DOHH2 (cell line): ENCODE measurements around the gene PDE9A.

Experiments used
- H3F3A ChIP-seq: fragments of 200-600 bp; sonication (generic), shearing (Covaris generic); 2 replicates; pipeline ENCODE4 v1.6.0; 2016; ENCODE audit warnings: antibody characterized with exemption, mild to moderate bottlenecking; ENCODE audit not compliant: control insufficient read depth, insufficient read depth
- H3K27ac ChIP-seq: fragments of 200-600 bp; sonication (generic); 2 replicates; pipeline ENCODE4 v1.5.1; 2014; ENCODE audit warnings: low read depth, mild to moderate bottlenecking, low read length, moderate library complexity
- H3K27me3 ChIP-seq: fragments of 200-600 bp; sonication (generic); 2 replicates; pipeline ENCODE4 v1.6.1; 2014; ENCODE audit warnings: mild to moderate bottlenecking, low read length, mixed read lengths; ENCODE audit not compliant: control insufficient read depth
- H3K36me3 ChIP-seq: fragments of 200-600 bp; sonication (generic); 2 replicates; pipeline ENCODE4 v1.6.1; 2014; ENCODE audit warnings: mild to moderate bottlenecking, low read length, moderate library complexity, mixed read lengths; ENCODE audit not compliant: control insufficient read depth
- H3K4me1 ChIP-seq: fragments of 200-600 bp; sonication (generic); 2 replicates; pipeline ENCODE4 v1.6.1; 2014; ENCODE audit warnings: mild to moderate bottlenecking, low read length, mixed read lengths; ENCODE audit not compliant: control insufficient read depth
- H3K4me2 ChIP-seq: fragments of 200-600 bp; sonication (generic); 2 replicates; pipeline ENCODE4 v1.6.0; 2014; ENCODE audit warnings: mild to moderate bottlenecking, low read length, moderate library complexity
- H3K4me3 ChIP-seq: fragments of 200-600 bp; sonication (generic); 2 replicates; pipeline ENCODE4 v1.5.1; 2014; ENCODE audit warnings: mild to moderate bottlenecking, low read length, mixed read lengths
- H3K79me2 ChIP-seq: fragments of 200-600 bp; sonication (generic); 2 replicates; pipeline ENCODE4 v1.6.1; 2014; ENCODE audit warnings: mild to moderate bottlenecking, low read length, mixed read lengths; ENCODE audit not compliant: control insufficient read depth
- H3K9me2 ChIP-seq: fragments of 200-600 bp; sonication (generic); replicated peaks from 2 replicates; pipeline ENCODE4 v1.6.1; 2014; ENCODE audit warnings: mild to moderate bottlenecking, low read length, mixed read lengths; ENCODE audit not compliant: control insufficient read depth
- H3K9me3 ChIP-seq: fragments of 200-600 bp; sonication (generic); 2 replicates; pipeline ENCODE4 v1.6.1; 2014; ENCODE audit warnings: antibody characterized with exemption, low read length, mixed read lengths; ENCODE audit not compliant: control insufficient read depth, insufficient read depth
- H4K20me1 ChIP-seq: fragments of 200-600 bp; sonication (generic); 2 replicates; pipeline ENCODE4 v1.6.0; 2014; ENCODE audit warnings: low read depth, mild to moderate bottlenecking, antibody characterized with exemption, low read length, moderate library complexity; ENCODE audit not compliant: control insufficient read depth, insufficient read depth
- EZH2phosphoT487 ChIP-seq: fragments of 200-600 bp; sonication (generic); IDR thresholded peaks from 2 replicates; pipeline ENCODE4 v1.6.1; 2017; ENCODE audit warnings: borderline replicate concordance, mild to moderate bottlenecking, antibody characterized with exemption, low read length, moderate library complexity, mixed read lengths
- TF ChIP-seq, protein P1 (sequence below): fragments of 200-600 bp; sonication (generic); IDR thresholded peaks from one replicate; pipeline ENCODE4 v1.5.1; 2014; ENCODE audit warnings: antibody characterized with exemption, mild to moderate bottlenecking, low read depth, low read length; ENCODE audit not compliant: poor library complexity, severe bottlenecking

Gene PDE9A

DNA sequence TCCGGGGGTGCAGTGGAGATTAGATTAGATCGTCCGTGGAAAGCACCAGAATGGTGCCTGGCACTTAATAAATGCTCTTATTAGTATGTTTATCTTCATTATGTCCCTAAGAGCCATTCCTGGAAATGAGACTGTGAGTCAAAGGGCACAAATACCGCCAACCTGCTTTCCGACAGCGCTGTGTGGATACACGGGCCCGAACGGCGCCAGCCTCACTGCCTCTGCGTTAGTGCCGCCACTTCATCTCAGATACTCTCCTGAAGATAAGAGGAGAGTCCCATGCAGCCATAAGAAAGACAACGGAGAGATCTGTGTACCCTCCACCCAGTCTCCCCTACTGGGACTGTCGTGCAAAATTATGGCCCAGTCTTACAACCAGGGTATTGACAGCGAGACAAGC, 22.0 kb downstream of the PDE9A start:
- Histone ChIP-seq H3K9me2 (no peaks in the 10 kb centered on the region), H4K20me1 (0 out of 2 replicates have a peak, but pooled peaks cover 10% of the 10 kb centered on the region)

DNA sequence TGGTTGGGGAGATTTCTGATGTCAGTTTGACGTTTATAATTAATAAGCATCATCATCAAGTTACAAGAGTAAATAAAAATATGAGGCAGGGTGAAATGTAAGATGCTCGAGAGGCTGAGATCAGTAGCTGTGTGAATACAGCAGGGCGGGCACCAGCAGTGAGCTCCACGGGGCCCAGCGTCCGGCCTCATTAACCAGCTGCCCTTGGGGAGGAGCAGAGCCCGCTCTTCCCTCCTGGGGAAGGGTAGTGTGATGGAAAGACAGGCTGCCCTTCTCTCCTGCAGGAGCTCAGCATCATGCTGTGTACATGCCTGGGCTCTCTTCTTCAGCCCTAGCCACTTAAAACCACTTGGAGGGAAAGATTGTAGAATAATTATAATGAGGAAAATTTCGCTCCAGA, 23.4 kb downstream of the PDE9A start:
- H3K4me2 ChIP-seq = no peak overlapping the region
- no peak for TF ChIP-seq EZH2phosphoT487
- TF ChIP-seq, protein P1, sequence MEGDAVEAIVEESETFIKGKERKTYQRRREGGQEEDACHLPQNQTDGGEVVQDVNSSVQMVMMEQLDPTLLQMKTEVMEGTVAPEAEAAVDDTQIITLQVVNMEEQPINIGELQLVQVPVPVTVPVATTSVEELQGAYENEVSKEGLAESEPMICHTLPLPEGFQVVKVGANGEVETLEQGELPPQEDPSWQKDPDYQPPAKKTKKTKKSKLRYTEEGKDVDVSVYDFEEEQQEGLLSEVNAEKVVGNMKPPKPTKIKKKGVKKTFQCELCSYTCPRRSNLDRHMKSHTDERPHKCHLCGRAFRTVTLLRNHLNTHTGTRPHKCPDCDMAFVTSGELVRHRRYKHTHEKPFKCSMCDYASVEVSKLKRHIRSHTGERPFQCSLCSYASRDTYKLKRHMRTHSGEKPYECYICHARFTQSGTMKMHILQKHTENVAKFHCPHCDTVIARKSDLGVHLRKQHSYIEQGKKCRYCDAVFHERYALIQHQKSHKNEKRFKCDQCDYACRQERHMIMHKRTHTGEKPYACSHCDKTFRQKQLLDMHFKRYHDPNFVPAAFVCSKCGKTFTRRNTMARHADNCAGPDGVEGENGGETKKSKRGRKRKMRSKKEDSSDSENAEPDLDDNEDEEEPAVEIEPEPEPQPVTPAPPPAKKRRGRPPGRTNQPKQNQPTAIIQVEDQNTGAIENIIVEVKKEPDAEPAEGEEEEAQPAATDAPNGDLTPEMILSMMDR = no peak
- peaks cover under 1% of the 10 kb centered on the region; the same call in 1 of the 2 replicates for H3F3A ChIP-seq
- 0 out of 2 replicates have a peak, but pooled peaks cover 10% of the 10 kb centered on the region for H4K20me1 ChIP-seq
- H3K4me1 ChIP-seq = peaks cover 21% of the 10 kb centered on the region
- H3K27ac ChIP-seq = no peak overlapping the region
- no peaks in the 10 kb centered on the region for H3K9me2 ChIP-seq
- H3K9me3 ChIP-seq = no peaks in the 10 kb centered on the region
- no peak overlapping the region for H3K4me3 ChIP-seq
- peaks cover 20% of the 10 kb centered on the region for H3K79me2 ChIP-seq
- H3K27me3 ChIP-seq = no peaks in the 10 kb centered on the region
- H3K36me3 ChIP-seq = 0 out of 2 replicates have a peak, but pooled peaks cover 6% of the 10 kb centered on the region

More for the DNA sequence above, 22.0 kb downstream of the PDE9A start:
- Histone ChIP-seq H3K27me3 (no peaks in the 10 kb centered on the region), H3K4me2 (no peak overlapping the region), H3K79me2 (peaks cover 25% of the 10 kb centered on the region), H3K36me3 (peaks cover 9% of the 10 kb centered on the region), H3F3A (peaks cover 12% of the 10 kb centered on the region), H3K4me1 (peaks cover 35% of the 10 kb centered on the region), H3K4me3 (no peak overlapping the region), H3K27ac (no peak overlapping the region), H3K9me3 (no peaks in the 10 kb centered on the region)
- TF ChIP-seq EZH2phosphoT487 = no peak
- TF ChIP-seq, protein P1 = no peak

DNA sequence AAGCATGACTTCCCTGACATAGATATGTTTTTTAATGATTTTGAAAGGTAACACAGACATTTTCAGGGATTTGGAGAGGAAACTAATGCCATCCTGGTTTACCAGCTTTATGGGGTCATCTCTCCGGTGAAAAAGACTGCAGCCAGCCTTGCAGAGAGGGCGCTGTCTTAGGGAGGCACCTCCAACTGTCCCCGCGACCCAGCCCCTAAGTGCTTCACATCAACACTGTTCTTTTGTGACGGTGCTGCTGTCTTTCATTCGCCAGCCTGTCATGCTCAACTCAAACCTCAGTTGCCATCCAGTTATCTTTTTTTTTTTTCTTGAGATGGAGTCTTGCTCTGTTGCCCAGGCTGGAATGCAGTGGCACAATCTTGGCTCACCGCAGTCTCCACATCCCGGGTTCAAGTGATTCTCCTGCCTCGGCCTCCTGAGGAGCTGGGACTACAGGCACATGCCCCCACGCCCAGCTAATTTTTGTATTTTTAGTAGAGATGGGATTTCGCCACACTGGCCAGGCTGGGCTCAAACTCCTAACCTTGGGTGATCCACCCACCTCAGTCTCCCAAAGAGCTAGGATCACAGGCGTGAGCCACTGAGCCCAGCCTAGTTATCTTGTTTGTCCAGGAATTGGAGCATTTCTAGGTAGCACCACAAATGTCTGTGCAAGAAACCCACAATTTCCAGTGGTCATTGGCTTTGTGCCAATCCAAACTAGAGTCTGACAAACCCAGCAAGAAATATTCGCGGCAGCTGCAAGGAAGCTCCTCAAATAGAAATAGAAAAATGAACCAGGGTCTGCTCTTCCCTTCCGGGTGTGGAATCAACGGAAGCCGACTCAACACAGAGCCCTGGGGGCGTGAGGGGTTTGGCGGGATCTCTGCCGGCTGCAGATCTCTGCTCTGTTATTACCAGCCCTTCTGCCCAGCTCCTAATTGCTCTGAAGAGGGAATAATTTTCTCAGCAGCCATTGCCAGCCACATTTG, 24.2 kb downstream of the PDE9A start:
- Histone ChIP-seq H3K9me3 (no peaks in the 10 kb centered on the region), H3K27ac (no peak overlapping the region), H3K4me2 (peak overlapping the region; percentile 9; the same call in 1 of the 2 replicates), H3K4me1 (peaks cover 13% of the 10 kb centered on the region), H4K20me1 (0 out of 2 replicates have a peak, but pooled peaks cover 5% of the 10 kb centered on the region), H3F3A (no peaks in the 10 kb centered on the region), H3K27me3 (no peaks in the 10 kb centered on the region), H3K36me3 (0 out of 2 replicates have a peak, but pooled peaks cover 6% of the 10 kb centered on the region), H3K79me2 (peaks cover 12% of the 10 kb centered on the region), H3K4me3 (no peak overlapping the region), H3K9me2 (no peaks in the 10 kb centered on the region)
- TF ChIP-seq, protein P1 = no peak
- TF ChIP-seq EZH2phosphoT487 = no peak
